SW480 (cell line): Measurements from ENCODE around the gene CPAMD8.
"Not testable (repeated sequence)": the region's sequence is repeated elsewhere in the genome, so short reads cannot be mapped to it uniquely, and the experiment has no call there.

Experiments
- DNase-seq: peaks from one replicate; pipeline ENCODE4 v3.0.0-alpha.2; 2016; ENCODE audit warnings: low spot score

The CPAMD8 gene

GRCh38 chr19:16891696-16892382 lies 134.8 kb downstream of the CPAMD8 start:
- DNase-seq, result no peak

GRCh38 chr19:16890461-16891184 lies 136.0 kb downstream of the CPAMD8 start:
- no peak for DNase-seq

GRCh38 chr19:16889883-16890460 lies 136.6 kb downstream of the CPAMD8 start:
- no peak for DNase-seq

GRCh38 chr19:16889366-16889882 lies 137.2 kb downstream of the CPAMD8 start:
- no peak for DNase-seq

- peak; percentile 75 for DNase-seq
Measured at GRCh38 chr19:16888629-16889365, 137.8 kb downstream of the CPAMD8 start, which contains the start of gene F2RL3. Gene F2RL3 (plus strand): TSS chr19:16888999. CDS start chr19:16889190, 191 bp downstream.

- no peak for DNase-seq
Measured at GRCh38 chr19:16887353-16888265, 139.0 kb downstream of the CPAMD8 start.

- no peak for DNase-seq
Measured at GRCh38 chr19:16886305-16886880, 140.2 kb downstream of the CPAMD8 start.

- DNase-seq, result no peak
Measured at GRCh38 chr19:16885166-16885565, 141.4 kb downstream of the CPAMD8 start.

GRCh38 chr19:16883522-16883921 lies 143.1 kb downstream of the CPAMD8 start:
- DNase-seq, result no peak

GRCh38 chr19:16882146-16882545 lies 144.5 kb downstream of the CPAMD8 start:
- DNase-seq, result no peak

GRCh38 chr19:16880884-16881554 lies 145.6 kb downstream of the CPAMD8 start:
- no peak for DNase-seq

GRCh38 chr19:16878181-16878965 lies 148.2 kb downstream of the CPAMD8 start:
- DNase-seq, result no peak

GRCh38 chr19:16877581-16877980 lies 149.0 kb downstream of the CPAMD8 start:
- peak; percentile 57 for DNase-seq

GRCh38 chr19:16876904-16877361 lies 149.7 kb downstream of the CPAMD8 start:
- peak; percentile 98 for DNase-seq

- DNase-seq, result peak; percentile 86
Measured at GRCh38 chr19:16875584-16876555, 150.7 kb downstream of the CPAMD8 start.

- DNase-seq, result not testable (repeated sequence)
Measured at GRCh38 chr19:16874978-16875299, 151.7 kb downstream of the CPAMD8 start.

GRCh38 chr19:16874250-16874977 lies 152.2 kb downstream of the CPAMD8 start:
- no peak for DNase-seq
